ENCODE measurements around the gene SLC12A9. TPM values are rescaled to one million over a fixed set of nuclear protein-coding genes. Genes with fewer than 3 reads are reported as not detected.
A peak's percentile ranks its signal among the peaks of the same experiment; 100 is the strongest.

Gene SLC12A9
- total RNA-seq, 1 experiment from 2014 or later: 29.9 TPM

DNA sequence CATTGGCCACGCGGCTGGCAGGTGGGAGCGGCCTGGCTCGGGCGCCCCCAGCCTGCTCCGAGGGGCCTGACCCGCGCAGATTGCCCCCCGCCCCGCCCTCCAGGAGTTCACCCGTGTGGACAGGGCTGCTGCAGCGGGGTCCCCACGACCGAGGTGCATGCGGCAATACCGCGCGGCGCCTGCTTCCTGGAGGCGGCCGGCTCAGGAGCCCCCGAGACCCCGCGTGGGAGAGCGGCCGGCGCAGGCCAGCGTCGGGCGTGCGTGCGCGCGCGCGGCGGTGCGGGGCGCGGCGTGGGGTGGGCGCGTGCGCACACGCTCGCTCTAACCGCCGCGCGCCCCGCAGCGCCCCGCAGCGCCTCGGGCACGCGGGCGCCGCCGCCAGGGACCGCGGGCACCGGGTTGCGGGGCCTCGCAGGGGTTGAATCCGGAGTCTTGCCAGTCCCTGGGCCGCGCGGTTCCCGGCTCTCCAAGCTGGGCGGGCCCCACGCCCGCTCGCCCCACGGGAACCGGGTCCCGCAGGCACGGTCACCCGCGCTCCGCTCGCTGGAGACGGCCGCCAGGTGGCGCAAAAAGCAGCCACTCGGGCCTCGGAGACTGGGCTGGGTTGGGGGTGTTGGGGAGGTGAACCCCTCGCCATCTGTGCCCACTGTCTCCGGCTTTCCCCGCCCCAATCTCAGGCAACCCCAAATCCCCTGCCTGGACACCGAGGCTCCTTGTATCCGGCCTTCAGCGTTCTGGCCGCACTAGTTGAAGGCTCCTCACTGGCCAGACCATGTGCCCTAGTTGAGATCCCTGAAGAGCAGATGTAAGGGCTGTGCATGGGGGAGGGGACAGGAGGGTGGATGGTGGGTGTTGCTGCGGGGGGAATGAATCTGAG is 44.5 kb downstream of the SLC12A9 start:
- Mint-ChIP-seq H3K36me3 (ENCODE audit: insufficient read depth, unreplicated experiment) (peaks cover 15% of the 10 kb centered on the region), H3K4me3 (ENCODE audit: low read depth, unreplicated experiment) (peak overlapping the region; percentile 71), H3K4me1 (ENCODE audit: low read depth, unreplicated experiment) (peaks cover 9% of the 10 kb centered on the region), H3K27me3 (ENCODE audit: unreplicated experiment) (peaks cover 23% of the 10 kb centered on the region), H3K27ac (ENCODE audit: unreplicated experiment) (no peak overlapping the region), H3K9me3 (ENCODE audit: low read depth, unreplicated experiment) (no peaks in the 10 kb centered on the region)
- TF ChIP-seq CTCF (IDR thresholded peaks at IDR 0.05; ENCODE audit: unreplicated experiment): peak; percentile 70
- BruUV-seq (replicated peaks): no TSS peak
- intact Hi-C loops (cut with micrococcal nuclease; ENCODE audit: unreplicated experiment): loop anchor here (1.0 to 10.0 kb wide), 2 partner anchors 68 to 162 kb away; partner anchors contain the start of gene MUC12
- CTCF ChIA-PET: no interaction called here
- peak; percentile 49 for DNase-seq

GRCh38 chr7:100897772-100898454 is 45.4 kb downstream of the SLC12A9 start:
- no peaks in the 10 kb centered on the region for H3K9me3 Mint-ChIP-seq (ENCODE audit: low read depth, unreplicated experiment)
- peaks cover 15% of the 10 kb centered on the region for H3K36me3 Mint-ChIP-seq (ENCODE audit: insufficient read depth, unreplicated experiment)
- no peak overlapping the region for H3K4me3 Mint-ChIP-seq (ENCODE audit: low read depth, unreplicated experiment)
- no peak overlapping the region for H3K27ac Mint-ChIP-seq (ENCODE audit: unreplicated experiment)
- peaks cover 7% of the 10 kb centered on the region for H3K4me1 Mint-ChIP-seq (ENCODE audit: low read depth, unreplicated experiment)
- no peak for DNase-seq
- intact Hi-C loops (cut with micrococcal nuclease; ENCODE audit: unreplicated experiment): loop anchor here (1.0 to 10.0 kb wide), 2 partner anchors 67 to 161 kb away; partner anchors contain the start of gene MUC12
- BruUV-seq (replicated peaks): no TSS peak
- peaks cover 23% of the 10 kb centered on the region for H3K27me3 Mint-ChIP-seq (ENCODE audit: unreplicated experiment)
- no peak for TF ChIP-seq CTCF (IDR thresholded peaks at IDR 0.05; ENCODE audit: unreplicated experiment)
- CTCF ChIA-PET: interaction anchor here (0.7 kb wide), 1 partner anchor 281 kb away, joined by 3 read pairs; no protein-coding TSS in a partner anchor

DNA sequence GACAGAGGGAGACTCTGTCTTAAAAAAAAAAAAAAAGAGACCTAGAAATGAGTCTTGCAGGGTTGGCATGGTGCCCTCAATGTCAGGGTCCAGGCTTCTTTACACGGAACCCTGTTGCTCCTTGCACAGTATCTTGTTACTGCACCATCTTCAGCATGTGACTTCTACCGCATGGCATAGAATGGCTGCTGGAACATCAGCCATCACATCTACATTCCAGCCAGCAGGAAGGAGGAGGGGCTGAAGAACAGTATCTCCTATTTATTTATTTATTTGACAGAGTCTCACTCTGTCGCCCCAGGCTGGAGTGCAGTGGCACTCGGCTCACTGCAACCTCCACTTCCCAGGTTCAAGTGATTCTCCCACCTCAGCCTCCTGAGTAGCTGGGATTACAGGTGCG is 46.9 kb downstream of the SLC12A9 start:
- intact Hi-C loops (cut with micrococcal nuclease; ENCODE audit: unreplicated experiment): loop anchor here (10.0 kb wide), 1 partner anchor 65 kb away; the partner anchor contains the start of gene MUC12
- no peak for DNase-seq
- CTCF ChIA-PET: interaction anchor here (1.6 kb wide), 1 partner anchor 178 kb away, joined by 3 read pairs; no protein-coding TSS in a partner anchor
- Mint-ChIP-seq H3K9me3 (ENCODE audit: low read depth, unreplicated experiment) (no peaks in the 10 kb centered on the region), H3K36me3 (ENCODE audit: insufficient read depth, unreplicated experiment) (peaks cover 9% of the 10 kb centered on the region), H3K27ac (ENCODE audit: unreplicated experiment) (no peak overlapping the region), H3K4me3 (ENCODE audit: low read depth, unreplicated experiment) (no peak overlapping the region), H3K4me1 (ENCODE audit: low read depth, unreplicated experiment) (peaks cover 7% of the 10 kb centered on the region), H3K27me3 (ENCODE audit: unreplicated experiment) (peaks cover 23% of the 10 kb centered on the region)
- BruUV-seq (replicated peaks): no TSS peak
- no peak for TF ChIP-seq CTCF (IDR thresholded peaks at IDR 0.05; ENCODE audit: unreplicated experiment)

GRCh38 chr7:100900978-100901377 is 48.5 kb downstream of the SLC12A9 start:
- H3K9me3 Mint-ChIP-seq (ENCODE audit: low read depth, unreplicated experiment): no peaks in the 10 kb centered on the region
- no TSS peak for BruUV-seq (replicated peaks)
- no peak for TF ChIP-seq CTCF (IDR thresholded peaks at IDR 0.05; ENCODE audit: unreplicated experiment)
- peaks cover 5% of the 10 kb centered on the region for H3K4me1 Mint-ChIP-seq (ENCODE audit: low read depth, unreplicated experiment)
- peaks cover 6% of the 10 kb centered on the region for H3K36me3 Mint-ChIP-seq (ENCODE audit: insufficient read depth, unreplicated experiment)
- CTCF ChIA-PET: interaction anchor here (0.6 to 1.6 kb wide), 3 partner anchors 144 to 329 kb away, joined by 3 to 5 read pairs (median 4); no protein-coding TSS in a partner anchor
- H3K27ac Mint-ChIP-seq (ENCODE audit: unreplicated experiment): no peak overlapping the region
- intact Hi-C loops (cut with micrococcal nuclease; ENCODE audit: unreplicated experiment): no loop called here
- DNase-seq: no peak
- H3K27me3 Mint-ChIP-seq (ENCODE audit: unreplicated experiment): peaks cover 17% of the 10 kb centered on the region
- no peak overlapping the region for H3K4me3 Mint-ChIP-seq (ENCODE audit: low read depth, unreplicated experiment)
